ENCODE data around the gene ZFHX2.

DNA sequence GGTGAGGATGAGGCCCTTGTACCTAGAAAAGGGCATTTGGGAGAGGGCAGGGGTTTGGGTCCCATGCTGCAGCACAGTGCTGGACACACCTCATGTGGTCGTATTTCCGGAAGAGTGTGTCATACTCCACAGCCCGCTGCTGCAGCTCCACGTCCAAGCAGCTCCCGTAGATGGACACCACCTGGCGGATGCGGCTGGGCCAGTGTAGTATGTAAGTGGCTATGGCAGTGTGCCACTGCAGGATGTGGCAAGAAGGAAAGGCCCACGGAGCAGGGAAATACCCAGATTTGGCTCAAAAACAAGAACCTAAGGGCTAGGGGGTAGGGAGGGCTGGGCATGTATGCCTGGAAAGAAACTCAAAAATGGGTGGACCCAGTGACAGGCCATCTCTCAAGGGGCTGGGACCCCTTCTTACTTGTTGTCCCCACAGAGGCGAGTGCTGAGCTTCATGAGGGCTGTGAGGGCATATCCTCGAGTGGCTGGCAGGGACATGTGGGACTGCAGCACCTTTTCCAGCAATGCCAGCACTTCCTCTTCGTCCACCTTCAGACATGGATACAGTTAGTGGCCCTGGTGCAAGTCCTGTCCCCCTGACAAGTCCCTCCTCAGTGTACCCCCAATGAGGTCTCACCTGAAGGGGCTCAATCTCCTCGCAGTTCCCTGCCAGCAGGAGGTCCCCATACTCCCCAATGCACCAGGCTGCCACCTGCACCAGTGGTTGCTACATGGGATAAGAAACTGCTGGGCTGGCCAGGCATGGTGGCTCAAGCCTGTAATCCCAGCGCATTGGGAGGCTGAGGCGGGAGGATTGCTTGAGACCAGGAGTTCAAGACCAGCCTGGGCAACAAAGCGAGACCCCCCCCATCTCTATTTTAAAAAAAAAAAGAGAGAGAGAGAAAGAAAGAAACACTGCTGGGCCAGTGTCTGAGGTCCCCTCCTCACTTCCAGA, 10.6 kb upstream of the ZFHX2 start:
- TF ChIP-seq, protein P1, sequence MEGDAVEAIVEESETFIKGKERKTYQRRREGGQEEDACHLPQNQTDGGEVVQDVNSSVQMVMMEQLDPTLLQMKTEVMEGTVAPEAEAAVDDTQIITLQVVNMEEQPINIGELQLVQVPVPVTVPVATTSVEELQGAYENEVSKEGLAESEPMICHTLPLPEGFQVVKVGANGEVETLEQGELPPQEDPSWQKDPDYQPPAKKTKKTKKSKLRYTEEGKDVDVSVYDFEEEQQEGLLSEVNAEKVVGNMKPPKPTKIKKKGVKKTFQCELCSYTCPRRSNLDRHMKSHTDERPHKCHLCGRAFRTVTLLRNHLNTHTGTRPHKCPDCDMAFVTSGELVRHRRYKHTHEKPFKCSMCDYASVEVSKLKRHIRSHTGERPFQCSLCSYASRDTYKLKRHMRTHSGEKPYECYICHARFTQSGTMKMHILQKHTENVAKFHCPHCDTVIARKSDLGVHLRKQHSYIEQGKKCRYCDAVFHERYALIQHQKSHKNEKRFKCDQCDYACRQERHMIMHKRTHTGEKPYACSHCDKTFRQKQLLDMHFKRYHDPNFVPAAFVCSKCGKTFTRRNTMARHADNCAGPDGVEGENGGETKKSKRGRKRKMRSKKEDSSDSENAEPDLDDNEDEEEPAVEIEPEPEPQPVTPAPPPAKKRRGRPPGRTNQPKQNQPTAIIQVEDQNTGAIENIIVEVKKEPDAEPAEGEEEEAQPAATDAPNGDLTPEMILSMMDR (conservative IDR thresholded peaks at IDR 0.05 in 1 of 2, IDR thresholded peaks at IDR 0.05 in 1 of 2; ENCODE audit: extremely low read depth in 1 of 2, insufficient read depth in 1 of 2, low read depth in 1 of 2, low read length in 2 of 2), result peak; percentile 3 to 24
- TF ChIP-seq EZH2 (IDR thresholded peaks at IDR 0.05; ENCODE audit: borderline replicate concordance, low read length), result no peak

All from mammary epithelial cell (primary cell).